Astrocyte (in vitro differentiated cells and primary cell): ENCODE results near the gene ZNF341. TPM values are rescaled to one million over a fixed set of nuclear protein-coding genes. Genes with fewer than 3 reads are reported as not detected.
A peak's percentile ranks its signal among the peaks of the same experiment; 100 is the strongest.

Experiments used
- DNase-seq: peaks from one replicate; pipeline ENCODE4 v3.0.0-alpha.2; 2010; ENCODE audit warnings: low read depth
- FAIRE-seq: peaks from 2 replicates; lab custom pipeline; 2011; peaks lifted over from hg19 to GRCh38; lab: Jason Lieb, UNC
- H2AFZ ChIP-seq: 2 replicates; pipeline ENCODE4 v1.6.0; 2012; ENCODE audit warnings: low read depth, low read length, inconsistent platforms
- H3K27ac ChIP-seq: 2 replicates; pipeline ENCODE4 v1.5.1; 2011; ENCODE audit warnings: low read depth, low read length, inconsistent platforms
- H3K27me3 ChIP-seq: 2 replicates; pipeline ENCODE4 v1.6.0; 2011; ENCODE audit warnings: low read length, inconsistent platforms; ENCODE audit not compliant: insufficient read depth
- H3K36me3 ChIP-seq: 2 replicates; pipeline ENCODE4 v1.5.1; 2011; ENCODE audit warnings: low read length, inconsistent platforms; ENCODE audit not compliant: insufficient read depth
- H3K4me1 ChIP-seq: 2 replicates; pipeline ENCODE4 v1.5.1; 2011; ENCODE audit warnings: low read length, inconsistent platforms; ENCODE audit not compliant: insufficient read depth
- H3K4me2 ChIP-seq: 2 replicates; pipeline ENCODE4 v1.6.0; 2012; ENCODE audit warnings: low read length, inconsistent platforms
- H3K4me3 ChIP-seq: 2 replicates; pipeline ENCODE4 v1.5.1; 2011; ENCODE audit warnings: low read depth, mild to moderate bottlenecking, low read length, inconsistent platforms; ENCODE audit not compliant: insufficient read depth
- H3K79me2 ChIP-seq: 2 replicates; pipeline ENCODE4 v1.6.0; 2012; ENCODE audit warnings: mild to moderate bottlenecking, low read length, inconsistent platforms; ENCODE audit not compliant: insufficient read depth
- H3K9ac ChIP-seq: 2 replicates; pipeline ENCODE4 v1.6.0; 2012; ENCODE audit warnings: mild to moderate bottlenecking, low read length, inconsistent platforms
- H3K9me3 ChIP-seq: 2 replicates; pipeline ENCODE4 v1.5.1; 2012; ENCODE audit warnings: low read depth, mild to moderate bottlenecking, low read length, inconsistent platforms; ENCODE audit not compliant: insufficient read depth
- H4K20me1 ChIP-seq: 2 replicates; pipeline ENCODE4 v1.6.0; 2012; ENCODE audit warnings: low read length, inconsistent platforms; ENCODE audit not compliant: insufficient read depth
- H3K27ac Mint-ChIP-seq: one replicate; pipeline ENCODE4 v1.8.0; 2021; ENCODE audit warnings: mild to moderate bottlenecking, mixed read lengths; ENCODE audit not compliant: unreplicated experiment
- H3K27me3 Mint-ChIP-seq: one replicate; pipeline ENCODE4 v1.8.0; 2021; ENCODE audit warnings: low read depth, mixed read lengths; ENCODE audit not compliant: unreplicated experiment
- H3K36me3 Mint-ChIP-seq: one replicate; pipeline ENCODE4 v1.8.0; 2021; ENCODE audit warnings: low read depth, mixed read lengths; ENCODE audit not compliant: unreplicated experiment
- H3K4me1 Mint-ChIP-seq: one replicate; pipeline ENCODE4 v1.8.0; 2021; ENCODE audit warnings: low read depth, mixed read lengths; ENCODE audit not compliant: unreplicated experiment
- H3K4me3 Mint-ChIP-seq: one replicate; pipeline ENCODE4 v1.8.0; 2021; ENCODE audit warnings: mild to moderate bottlenecking, moderate library complexity, mixed read lengths; ENCODE audit not compliant: unreplicated experiment
- H3K9me3 Mint-ChIP-seq: one replicate; pipeline ENCODE4 v1.8.0; 2021; ENCODE audit warnings: mild to moderate bottlenecking, mixed read lengths; ENCODE audit not compliant: unreplicated experiment
- CTCF ChIP-seq: IDR thresholded peaks from 2 replicates; pipeline ENCODE4 v1.5.1; 2011; ENCODE audit warnings: low read depth, mild to moderate bottlenecking, inconsistent platforms, low read length, moderate library complexity; ENCODE audit not compliant: insufficient read depth
- EZH2 ChIP-seq: IDR thresholded peaks from 2 replicates; pipeline ENCODE4 v1.6.1; 2012; ENCODE audit warnings: mild to moderate bottlenecking, low read length, inconsistent platforms; ENCODE audit not compliant: insufficient read depth
- total RNA-seq: library from RNA; stranded (reverse); gene quantifications from 2 replicates; pipeline ENCODE4 v1.2.1, GENCODE V29; 2021

The ZNF341 gene
- total RNA-seq, 1 donor from 2014 or later: 2.0 TPM

GRCh38 chr20:33686984-33687366 lies 44.8 kb upstream of the ZNF341 start:
- no peaks in the 10 kb centered on the region for H3K9me3 Mint-ChIP-seq
- H3K36me3 Mint-ChIP-seq: no peaks in the 10 kb centered on the region
- H3K4me1 ChIP-seq: peaks cover 22% of the 10 kb centered on the region
- H3K27me3 Mint-ChIP-seq: peaks cover 3% of the 10 kb centered on the region
- H2AFZ ChIP-seq: peak overlapping the region; percentile 87
- peaks cover 7% of the 10 kb centered on the region for H3K4me1 Mint-ChIP-seq
- H4K20me1 ChIP-seq: peaks cover 14% of the 10 kb centered on the region
- peak overlapping the region; percentile 84 for H3K4me2 ChIP-seq
- H3K9ac ChIP-seq: peak overlapping the region; percentile 34
- peak overlapping the region; percentile 87 for H3K4me3 Mint-ChIP-seq
- H3K27ac ChIP-seq: no peak overlapping the region
- peak overlapping the region; percentile 75 for H3K27ac Mint-ChIP-seq
- H3K9me3 ChIP-seq: no peaks in the 10 kb centered on the region
- peak overlapping the region; percentile 54 for H3K4me3 ChIP-seq
- no peak for DNase-seq
- FAIRE-seq: no peak
- H3K36me3 ChIP-seq: no peaks in the 10 kb centered on the region
- peaks cover 10% of the 10 kb centered on the region for H3K79me2 ChIP-seq
- H3K27me3 ChIP-seq: no peaks in the 10 kb centered on the region
- TF ChIP-seq CTCF (no peak), EZH2 (no peak)

GRCh38 chr20:33687370-33687915 lies 44.4 kb upstream of the ZNF341 start:
- H3K27ac Mint-ChIP-seq: peak overlapping the region; percentile 75
- no peak for FAIRE-seq
- Histone ChIP-seq H3K36me3 (no peaks in the 10 kb centered on the region), H3K27me3 (no peaks in the 10 kb centered on the region), H3K4me1 (peaks cover 22% of the 10 kb centered on the region), H4K20me1 (peaks cover 10% of the 10 kb centered on the region), H3K27ac (no peak overlapping the region), H3K9ac (no peak overlapping the region), H3K79me2 (peaks cover 10% of the 10 kb centered on the region), H3K4me2 (peak overlapping the region; percentile 16), H2AFZ (no peak overlapping the region), H3K4me3 (no peak overlapping the region), H3K9me3 (no peaks in the 10 kb centered on the region)
- no peak for DNase-seq
- peak overlapping the region; percentile 87 for H3K4me3 Mint-ChIP-seq
- TF ChIP-seq EZH2 (no peak), CTCF (no peak)
- H3K36me3 Mint-ChIP-seq: peaks cover 2% of the 10 kb centered on the region
- peaks cover 7% of the 10 kb centered on the region for H3K4me1 Mint-ChIP-seq
- H3K27me3 Mint-ChIP-seq: peaks cover 3% of the 10 kb centered on the region
- H3K9me3 Mint-ChIP-seq: no peaks in the 10 kb centered on the region
